GM12878 (cell line): Measurements from ENCODE around the gene FOXP4. TPM values are rescaled to one million over a fixed set of nuclear protein-coding genes. Genes with fewer than 3 reads are reported as not detected.

Experiments
- ATAC-seq: fragments of 200-7000 bp; cut with Tn5 transposase; 3 replicates; pipeline ENCODE4 v1.9.1; 2020; ENCODE audit warnings: mild to moderate bottlenecking, moderate library complexity
- BruUV-seq: library from RNA; stranded (reverse); fragments of 400-500 nt; replicated peaks from 2 replicates; lab custom pipeline; 2021; lab: Mats Ljungman, UMichigan
- CTCF ChIA-PET: fragments of 300-600 bp; sonication (Branson Sonifier 250); formaldehyde crosslinking; extraction: SDS; loops from one replicate; lab custom pipeline; 2021; ENCODE audit warnings: inconsistent platforms; lab: Yijun Ruan, JAX
- POLR2A ChIA-PET: fragments of 350-600 bp; formaldehyde crosslinking; extraction: SDS; loops from one replicate; lab custom pipeline; 2021; ENCODE audit warnings: inconsistent platforms; lab: Charles Lee
- RAD21 ChIA-PET: fragments of 300-600 bp; sonication (Branson Sonifier 250); formaldehyde crosslinking; loops from one replicate; lab custom pipeline; 2023; ENCODE audit warnings: antibody characterized with exemption; ENCODE audit not compliant: unreplicated experiment; lab: Charles Lee
- SMC1A ChIA-PET: fragments of 300-600 bp; sonication (Branson Sonifier 250); formaldehyde crosslinking; loops from one replicate; lab custom pipeline; 2023; ENCODE audit not compliant: unreplicated experiment, uncharacterized antibody; lab: Charles Lee
- DNase-seq: peaks from one replicate; pipeline ENCODE4 v3.0.0-alpha.2; 2011; ENCODE audit warnings: low read depth, low spot score
- FAIRE-seq: peaks from 3 replicates; lab custom pipeline; 2011; peaks lifted over from hg19 to GRCh38; lab: Jason Lieb, UNC
- H2AFZ ChIP-seq: 2 replicates; pipeline ENCODE4 v1.6.0; 2011; ENCODE audit warnings: low read depth, low read length, control low read depth; ENCODE audit not compliant: control insufficient read depth
- H3K27ac ChIP-seq: 2 replicates; pipeline ENCODE4 v1.5.1; 2011; ENCODE audit warnings: control low read depth; ENCODE audit not compliant: control insufficient read depth, insufficient read depth
- H3K27me3 ChIP-seq, 2 experiments: replicated peaks in 1 of 2; 2 replicates each; pipeline versions ENCODE4 v1.6.0 to v1.6.1; 2011; ENCODE audit warnings: low read length in 1 of 2; ENCODE audit not compliant: control insufficient read depth in 2 of 2, insufficient read depth in 2 of 2
- H3K36me3 ChIP-seq, 2 experiments: 2 replicates each; pipeline ENCODE4 v1.5.1; 2011; ENCODE audit warnings: low read length in 1 of 2; ENCODE audit not compliant: control insufficient read depth in 2 of 2, insufficient read depth in 2 of 2
- H3K4me1 ChIP-seq: 2 replicates; pipeline ENCODE4 v1.6.1; 2011; ENCODE audit warnings: mild to moderate bottlenecking, low read length, moderate library complexity, mixed read lengths; ENCODE audit not compliant: control insufficient read depth, insufficient read depth
- H3K4me2 ChIP-seq: 2 replicates; pipeline ENCODE4 v1.6.0; 2011; ENCODE audit warnings: control low read depth; ENCODE audit not compliant: control insufficient read depth, insufficient read depth
- H3K4me3 ChIP-seq: fragments of 200-600 bp; sonication (generic); 2 replicates; pipeline ENCODE4 v1.5.1; 2016
- H3K79me2 ChIP-seq: 2 replicates; pipeline ENCODE4 v1.6.0; 2011; ENCODE audit warnings: low read length; ENCODE audit not compliant: control insufficient read depth, insufficient read depth
- H3K9ac ChIP-seq: 2 replicates; pipeline ENCODE4 v1.8.0; 2011; ENCODE audit warnings: low read length, control low read depth, mixed read lengths; ENCODE audit not compliant: control insufficient read depth, insufficient read depth
- H3K9me3 ChIP-seq: replicated peaks from 3 replicates; pipeline ENCODE4 v1.5.1; 2011; ENCODE audit warnings: mild to moderate bottlenecking, low read length; ENCODE audit not compliant: control insufficient read depth, insufficient read depth
- H4K20me1 ChIP-seq: 2 replicates; pipeline ENCODE4 v1.6.0; 2011; ENCODE audit not compliant: control insufficient read depth, insufficient read depth
- ATF7 ChIP-seq: fragments of 450-650 bp; IDR thresholded peaks from 2 replicates; pipeline ENCODE4 v1.6.1; 2016; ENCODE audit warnings: low read depth, mild to moderate bottlenecking
- CEBPZ ChIP-seq: fragments of 150-350 bp; IDR thresholded peaks from 2 replicates; pipeline ENCODE4 v1.6.1; 2016; ENCODE audit warnings: low read depth, low read length
- E4F1 ChIP-seq: fragments of 450-650 bp; IDR thresholded peaks from 2 replicates; pipeline ENCODE4 v1.6.1; 2018; ENCODE audit warnings: borderline replicate concordance, mild to moderate bottlenecking; ENCODE audit not compliant: partially characterized antibody
- GABPA ChIP-seq: IDR thresholded peaks from 2 replicates; pipeline ENCODE4 v1.6.1; 2014; ENCODE audit warnings: antibody characterized with exemption, low read depth, mild to moderate bottlenecking, inconsistent platforms
- NR2C1 ChIP-seq: fragments of 450-650 bp; IDR thresholded peaks from 2 replicates; pipeline ENCODE4 v1.6.1; 2017; ENCODE audit warnings: antibody characterized with exemption, mild to moderate bottlenecking, moderate library complexity
- RELA ChIP-seq: fragments of 450-650 bp; IDR thresholded peaks from 2 replicates; pipeline ENCODE4 v1.8.0; 2014; ENCODE audit warnings: borderline replicate concordance; ENCODE audit not compliant: partially characterized antibody
- SPI1 ChIP-seq: IDR thresholded peaks from 2 replicates; pipeline ENCODE4 v1.6.1; 2011; ENCODE audit warnings: low read depth, mild to moderate bottlenecking, low read length, moderate library complexity, borderline replicate concordance; ENCODE audit not compliant: insufficient read depth
- USF2 ChIP-seq: IDR thresholded peaks from 2 replicates; pipeline ENCODE4 v1.6.1; 2011; ENCODE audit warnings: low read depth, low read length, improper control_type of control experiment, borderline replicate concordance
- ZBTB4 ChIP-seq: fragments of 450-650 bp; formaldehyde crosslinking; IDR thresholded peaks from 2 replicates; pipeline ENCODE4 v1.4.0; 2022; ENCODE audit warnings: mild to moderate bottlenecking, moderate library complexity
- ZNF687 ChIP-seq: fragments of 450-650 bp; IDR thresholded peaks from 2 replicates; pipeline ENCODE4 v1.6.1; 2017; ENCODE audit warnings: mild to moderate bottlenecking, moderate library complexity
- in situ Hi-C: fragments of 300-500 bp; cut with MboI; formaldehyde crosslinking; loops from 9 replicates; pipeline ENCODE4 v1.14.3; 2018; ENCODE audit warnings: mixed read lengths
- intact Hi-C: fragments of 100-400 bp; cut with micrococcal nuclease; formaldehyde crosslinking; loops from one replicate; pipeline ENCODE4 v1.14.2; 2022; ENCODE audit not compliant: unreplicated experiment
- polyA plus RNA-seq, 11 experiments: library from polyadenylated mRNA; depleted of rRNA in 4 of 11; unstranded in 6 of 11; stranded (reverse) in 5 of 11; fragments of >200 nt; fragmentation: Nextera tagmentation in 4 of 11; fragmentation: Illumina TruSeq in 1 of 11; extraction: Ambion mirVana in 4 of 11; extraction: Trizol in 1 of 11; gene quantifications; 1 replicate in 1 of 11; 2 replicates in 10 of 11; pipeline versions ENCODE4 v1.2.1 to v1.2.3, GENCODE V29; 2011 to 2016; ENCODE audit warnings: inconsistent platforms in 2 of 11, missing spikeins in 2 of 11, low read depth in 1 of 11
- total RNA-seq, 4 experiments: library from RNA; depleted of rRNA in 3 of 4; stranded (reverse); fragments of >200 nt in 3 of 4; fragmentation: Illumina TruSeq in 1 of 4; extraction: Trizol in 1 of 4; gene quantifications; 2 replicates each; pipeline versions ENCODE4 v1.2.1 to v1.2.3, GENCODE V29; 2013 to 2021

Gene FOXP4
- total and polyA plus RNA-seq, 10 of the 15 experiments (the other 5 are each of a cell fraction or from before 2014, with no cell fraction given) = 0.31 to 46.1 (median 2.3) TPM

GRCh38 chr6:41621367-41621766 is 75.2 kb downstream of the FOXP4 start:
- ChIA-PET CTCF (no interaction called here), POLR2A (no interaction called here), SMC1A (no interaction called here), RAD21 (no interaction called here)
- Histone ChIP-seq H3K36me3 (no peaks in the 10 kb centered on the region), H2AFZ (no peak overlapping the region), H3K9ac (no peak overlapping the region), H3K9me3 (no peaks in the 10 kb centered on the region; the same call in 2 of the 3 replicates), H3K27ac (no peak overlapping the region), H3K79me2 (no peaks in the 10 kb centered on the region), H3K4me3 (no peak overlapping the region), H4K20me1 (no peaks in the 10 kb centered on the region), H3K4me2 (no peak overlapping the region), H3K4me1 (peaks cover 6% of the 10 kb centered on the region), H3K27me3 (no peaks in the 10 kb centered on the region; a peak in 1 of 4 replicates)
- ATAC-seq (no peak), DNase-seq (no peak), FAIRE-seq (no peak)
- in situ Hi-C loops (no loop called here), intact Hi-C loops (no loop called here)
- BruUV-seq = no TSS peak
- TF ChIP-seq ZNF687 (no peak), ZBTB4 (no peak), GABPA (no peak), RELA (no peak), CEBPZ (no peak), NR2C1 (no peak), SPI1 (no peak), E4F1 (no peak), ATF7 (no peak), USF2 (no peak)
